ENCODE measurements around the gene ANKRD50.

The ANKRD50 gene

GRCh38 chr4:124738994-124739393 lies 26.5 kb upstream of the ANKRD50 start:
- H3K27me3 ChIP-seq (replicated peaks; ENCODE audit: insufficient read depth, low read length), result no peaks in the 10 kb centered on the region
- H3F3A ChIP-seq (ENCODE audit: insufficient read depth, low read length), result no peaks in the 10 kb centered on the region
- H2AFZ ChIP-seq (ENCODE audit: low read length), result no peak overlapping the region
- H3K4me3 ChIP-seq (ENCODE audit: low read length), result no peak overlapping the region
- H3K9me3 ChIP-seq (replicated peaks; ENCODE audit: insufficient read depth, low read length), result no peaks in the 10 kb centered on the region
- no peaks in the 10 kb centered on the region for H3K36me3 ChIP-seq (replicated peaks; ENCODE audit: insufficient read depth, low read length)
- no peak overlapping the region for H3K4me2 ChIP-seq (ENCODE audit: low read depth, low read length)
- H4K20me1 ChIP-seq (ENCODE audit: insufficient read depth, low read length), result no peaks in the 10 kb centered on the region
- H3K79me2 ChIP-seq (ENCODE audit: low read length), result no peaks in the 10 kb centered on the region
- TF ChIP-seq EZH2phosphoT487 (IDR thresholded peaks at IDR 0.05; ENCODE audit: low read length) (no peak), CTCF (IDR thresholded peaks at IDR 0.05; ENCODE audit: low read length) (no peak), EZH2 (optimal IDR thresholded peaks at IDR 0.05; ENCODE audit: low read depth, low read length) (no peak)
- H3K9ac ChIP-seq (ENCODE audit: low read length), result no peak overlapping the region
- DNase-seq, result no peak
- H3K27ac ChIP-seq (ENCODE audit: low read length), result no peak overlapping the region
- no peaks in the 10 kb centered on the region for H3K9me2 ChIP-seq (replicated peaks; ENCODE audit: insufficient read depth, low read length)
- no peaks in the 10 kb centered on the region for H3K4me1 ChIP-seq (ENCODE audit: low read length)

- H3K4me2 ChIP-seq (ENCODE audit: low read depth, low read length), result no peak overlapping the region
- no peaks in the 10 kb centered on the region for H3F3A ChIP-seq (ENCODE audit: insufficient read depth, low read length)
- H3K9ac ChIP-seq (ENCODE audit: low read length), result no peak overlapping the region
- H3K9me2 ChIP-seq (replicated peaks; ENCODE audit: insufficient read depth, low read length), result no peaks in the 10 kb centered on the region
- TF ChIP-seq EZH2phosphoT487 (IDR thresholded peaks at IDR 0.05; ENCODE audit: low read length) (no peak), EZH2 (optimal IDR thresholded peaks at IDR 0.05; ENCODE audit: low read depth, low read length) (no peak), CTCF (IDR thresholded peaks at IDR 0.05; ENCODE audit: low read length) (no peak)
- H4K20me1 ChIP-seq (ENCODE audit: insufficient read depth, low read length), result no peaks in the 10 kb centered on the region
- H3K27me3 ChIP-seq (replicated peaks; ENCODE audit: insufficient read depth, low read length), result no peaks in the 10 kb centered on the region
- H3K4me3 ChIP-seq (ENCODE audit: low read length), result no peak overlapping the region
- no peaks in the 10 kb centered on the region for H3K36me3 ChIP-seq (replicated peaks; ENCODE audit: insufficient read depth, low read length)
- H2AFZ ChIP-seq (ENCODE audit: low read length), result no peak overlapping the region
- H3K9me3 ChIP-seq (replicated peaks; ENCODE audit: insufficient read depth, low read length), result no peaks in the 10 kb centered on the region
- no peak overlapping the region for H3K27ac ChIP-seq (ENCODE audit: low read length)
- no peak for DNase-seq
- H3K79me2 ChIP-seq (ENCODE audit: low read length), result no peaks in the 10 kb centered on the region
- H3K4me1 ChIP-seq (ENCODE audit: low read length), result no peaks in the 10 kb centered on the region
Observed at GRCh38 chr4:124737619-124738018, 25.1 kb upstream of the ANKRD50 start.

DNA sequence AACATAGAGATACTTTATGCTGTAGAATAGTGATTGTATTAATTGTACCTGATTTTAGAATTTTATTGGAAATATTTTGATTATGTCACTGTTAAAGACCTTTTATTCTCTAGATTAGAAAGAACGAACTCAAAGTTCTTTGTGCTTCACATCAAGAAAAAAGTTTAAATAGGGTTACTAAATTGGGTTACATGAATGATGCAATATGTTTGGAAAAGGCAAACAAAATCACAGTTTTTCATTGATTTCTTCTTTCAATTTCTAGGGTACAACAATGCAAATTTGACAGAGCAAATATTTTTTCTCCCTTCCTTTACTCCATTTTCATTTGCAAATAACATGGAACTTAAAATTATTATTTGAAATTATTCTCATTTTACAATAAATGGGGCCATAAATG lies 24.0 kb upstream of the ANKRD50 start:
- Histone ChIP-seq H3K9me2 (replicated peaks; ENCODE audit: insufficient read depth, low read length) (no peaks in the 10 kb centered on the region), H3K27ac (ENCODE audit: low read length) (no peak overlapping the region), H3K9me3 (replicated peaks; ENCODE audit: insufficient read depth, low read length) (no peaks in the 10 kb centered on the region), H4K20me1 (ENCODE audit: insufficient read depth, low read length) (no peaks in the 10 kb centered on the region), H3K4me2 (ENCODE audit: low read depth, low read length) (no peak overlapping the region), H2AFZ (ENCODE audit: low read length) (no peak overlapping the region), H3K27me3 (replicated peaks; ENCODE audit: insufficient read depth, low read length) (no peaks in the 10 kb centered on the region), H3F3A (ENCODE audit: insufficient read depth, low read length) (no peaks in the 10 kb centered on the region), H3K4me3 (ENCODE audit: low read length) (no peak overlapping the region), H3K4me1 (ENCODE audit: low read length) (no peaks in the 10 kb centered on the region), H3K36me3 (replicated peaks; ENCODE audit: insufficient read depth, low read length) (no peaks in the 10 kb centered on the region), H3K79me2 (ENCODE audit: low read length) (no peaks in the 10 kb centered on the region), H3K9ac (ENCODE audit: low read length) (no peak overlapping the region)
- no peak for TF ChIP-seq EZH2phosphoT487 (IDR thresholded peaks at IDR 0.05; ENCODE audit: low read length)
- no peak for TF ChIP-seq CTCF (IDR thresholded peaks at IDR 0.05; ENCODE audit: low read length)
- TF ChIP-seq EZH2 (optimal IDR thresholded peaks at IDR 0.05; ENCODE audit: low read depth, low read length), result no peak
- DNase-seq, result no peak
